Measurements from ENCODE around the gene BEX3. TPM values are rescaled to one million over a fixed set of nuclear protein-coding genes. Genes with fewer than 3 reads are reported as not detected.
A peak's percentile ranks its signal among the peaks of the same experiment; 100 is the strongest.
"Not testable (repeated sequence)": the region's sequence is repeated elsewhere in the genome, so short reads cannot be mapped to it uniquely, and the experiment has no call there.

BEX3 gene
- total RNA-seq, 1 donor from 2014 or later: 102 TPM

DNA sequence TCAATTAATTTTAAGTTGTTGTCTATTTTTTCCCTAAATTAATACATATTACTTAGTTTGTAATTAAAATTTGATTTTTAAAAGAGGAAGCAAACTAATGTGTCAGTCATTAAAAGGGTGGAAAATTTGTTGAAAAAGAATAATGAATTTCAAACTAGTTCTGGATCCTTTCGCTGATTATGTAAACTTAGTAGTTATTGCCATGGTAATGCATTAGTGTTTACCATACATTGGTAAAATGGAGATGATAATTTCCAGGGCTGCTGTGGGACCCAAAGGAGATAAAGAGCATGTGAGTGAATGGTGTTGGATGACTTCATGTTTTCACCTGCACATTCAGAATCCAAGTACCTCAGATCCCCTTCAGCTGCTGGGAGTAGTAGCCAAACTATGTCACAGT, 6.5 kb downstream of the BEX3 start:
- DNase-seq (ENCODE audit: low spot score): no peak

- no peak for DNase-seq (ENCODE audit: low spot score)
Observed at GRCh38 chrX:103384672-103385071, 8.3 kb downstream of the BEX3 start.

GRCh38 chrX:103385283-103385830, 9.0 kb downstream of the BEX3 start:
- not testable (repeated sequence) for DNase-seq (ENCODE audit: low spot score)

GRCh38 chrX:103386332-103386731, 10.0 kb downstream of the BEX3 start:
- DNase-seq (ENCODE audit: low spot score): no peak

GRCh38 chrX:103393487-103393886, 17.1 kb downstream of the BEX3 start:
- DNase-seq (ENCODE audit: low spot score): no peak

DNA sequence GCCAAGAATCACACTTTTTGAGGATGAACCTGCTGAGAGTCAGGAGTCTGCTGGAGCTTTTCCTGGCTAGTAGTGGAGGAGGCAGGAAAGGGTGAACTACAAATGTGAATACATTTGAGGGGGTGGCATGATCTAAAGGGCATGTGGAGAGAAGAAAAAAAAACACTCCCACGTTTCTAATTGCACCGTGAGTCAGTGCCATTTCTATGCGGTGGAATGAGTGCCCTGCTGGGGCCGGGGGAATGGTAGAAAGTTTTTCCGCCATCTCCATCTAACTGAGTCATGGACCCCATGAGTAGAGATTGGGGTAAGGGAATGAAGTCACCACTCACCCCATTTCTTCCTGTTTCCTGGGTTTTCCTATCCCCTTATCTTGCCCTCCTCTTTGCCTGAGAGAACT, 19.8 kb downstream of the BEX3 start:
- DNase-seq (ENCODE audit: low spot score): no peak

DNA sequence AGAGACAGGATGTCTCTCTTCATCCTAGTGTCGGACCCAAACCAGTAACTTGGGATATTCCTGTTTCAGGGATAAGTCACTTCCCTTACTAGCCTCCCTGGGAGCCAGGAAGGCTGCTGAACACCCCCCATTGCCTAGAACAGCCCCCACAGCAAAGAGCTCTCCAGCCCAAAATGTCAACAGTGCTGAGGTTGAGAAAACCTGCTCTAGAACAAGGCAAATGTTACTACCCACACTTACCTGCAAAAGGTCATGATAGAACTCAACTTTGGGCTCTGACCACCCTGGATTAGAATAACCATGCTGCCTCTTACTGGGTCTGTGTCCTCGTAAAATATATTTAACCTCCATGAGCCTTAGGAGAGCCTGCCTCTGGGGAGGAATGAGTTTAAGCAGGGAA, 20.3 kb downstream of the BEX3 start:
- no peak for DNase-seq (ENCODE audit: low spot score)

DNA sequence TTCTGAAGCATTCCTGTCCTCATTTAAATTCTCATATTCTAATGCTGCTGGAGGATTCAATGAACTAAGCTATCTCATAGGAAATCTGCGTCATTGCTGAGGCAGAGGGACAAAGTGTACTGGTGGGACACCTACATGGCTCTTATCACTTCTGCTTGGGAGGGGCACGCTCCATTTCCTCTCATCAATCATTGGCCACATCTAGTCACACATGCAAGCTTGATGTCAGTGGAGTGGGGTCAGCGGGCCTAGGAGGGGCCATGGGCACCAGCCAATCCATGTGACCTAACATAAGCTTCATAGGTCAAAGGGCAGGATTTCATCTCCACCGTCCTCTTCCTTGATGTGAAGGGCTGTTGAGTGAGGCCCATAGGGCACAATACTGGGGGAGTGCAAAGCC, 21.4 kb downstream of the BEX3 start:
- no peak for DNase-seq (ENCODE audit: low spot score)

DNA sequence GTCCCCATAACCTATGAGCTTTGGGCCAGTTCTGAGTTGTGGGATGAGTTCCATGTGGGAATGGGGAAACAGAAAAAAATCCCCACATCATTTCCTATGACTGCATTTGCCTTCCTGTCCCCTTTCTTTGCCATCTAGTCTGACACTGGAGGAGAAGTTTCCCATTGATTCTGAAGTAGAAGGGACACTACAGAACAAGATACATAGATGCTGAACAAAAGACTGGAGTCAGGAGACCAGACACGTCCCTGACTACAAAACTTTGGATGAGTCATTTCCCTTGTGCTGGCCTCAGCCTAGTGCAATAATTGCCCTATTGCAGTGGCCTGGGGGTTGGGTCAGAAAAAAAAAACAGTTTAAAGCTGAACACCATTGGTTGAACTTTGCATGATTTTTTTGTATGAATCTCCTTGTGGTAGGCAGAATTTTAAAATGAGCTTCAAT, 22.1 kb downstream of the BEX3 start:
- DNase-seq (ENCODE audit: low spot score): no peak

GRCh38 chrX:103399744-103400143, 23.4 kb downstream of the BEX3 start:
- DNase-seq (ENCODE audit: low spot score): no peak

DNA sequence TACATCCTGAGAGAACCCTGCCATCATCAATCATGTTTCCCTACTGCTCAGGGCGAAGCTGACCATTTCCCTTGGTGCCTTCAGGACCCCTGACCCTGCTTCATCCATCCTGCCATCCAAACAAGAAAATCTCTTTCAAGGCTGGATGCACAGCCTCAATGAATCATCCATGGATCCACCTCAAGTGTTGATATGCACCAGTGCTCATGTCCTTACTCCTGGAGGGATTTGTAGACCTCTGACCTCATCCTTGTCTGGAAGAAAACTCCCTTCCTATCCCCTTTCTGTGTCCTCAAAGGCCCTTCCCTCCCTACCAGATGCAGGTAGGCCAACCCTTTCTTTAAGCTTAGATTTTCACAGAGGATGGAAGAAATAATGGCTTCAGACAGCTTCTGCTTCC, 24.6 kb downstream of the BEX3 start:
- no peak for DNase-seq (ENCODE audit: low spot score)

- DNase-seq (ENCODE audit: low spot score): peak; percentile 69
Observed at GRCh38 chrX:103404231-103405008, 28.1 kb downstream of the BEX3 start.

GRCh38 chrX:103405009-103405333, 28.6 kb downstream of the BEX3 start:
- DNase-seq (ENCODE audit: low spot score): no peak

- DNase-seq (ENCODE audit: low spot score): no peak
Observed at GRCh38 chrX:103406256-103406655, 29.9 kb downstream of the BEX3 start.

GRCh38 chrX:103407776-103408175, 31.4 kb downstream of the BEX3 start:
- DNase-seq (ENCODE audit: low spot score): no peak

DNA sequence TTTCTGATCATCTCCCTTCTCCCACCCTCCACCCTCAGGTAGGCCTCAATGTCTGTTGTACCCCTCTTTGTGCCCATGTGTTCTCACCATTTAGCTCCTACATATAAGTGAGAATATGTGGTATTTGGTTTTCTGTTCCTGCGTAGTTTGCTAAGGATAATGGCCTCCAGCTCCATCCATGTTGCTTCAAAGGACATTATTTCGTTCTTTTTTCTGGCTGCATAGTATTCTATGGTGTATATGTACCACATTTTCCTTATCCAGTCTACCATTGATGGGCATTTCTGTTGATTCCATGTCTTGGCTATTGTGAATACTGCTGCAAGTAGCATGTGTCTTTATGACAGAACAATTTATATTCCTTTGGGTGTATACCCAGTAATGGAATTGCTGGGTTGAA, 35.4 kb downstream of the BEX3 start:
- not testable (repeated sequence) for DNase-seq (ENCODE audit: low spot score)

DNA sequence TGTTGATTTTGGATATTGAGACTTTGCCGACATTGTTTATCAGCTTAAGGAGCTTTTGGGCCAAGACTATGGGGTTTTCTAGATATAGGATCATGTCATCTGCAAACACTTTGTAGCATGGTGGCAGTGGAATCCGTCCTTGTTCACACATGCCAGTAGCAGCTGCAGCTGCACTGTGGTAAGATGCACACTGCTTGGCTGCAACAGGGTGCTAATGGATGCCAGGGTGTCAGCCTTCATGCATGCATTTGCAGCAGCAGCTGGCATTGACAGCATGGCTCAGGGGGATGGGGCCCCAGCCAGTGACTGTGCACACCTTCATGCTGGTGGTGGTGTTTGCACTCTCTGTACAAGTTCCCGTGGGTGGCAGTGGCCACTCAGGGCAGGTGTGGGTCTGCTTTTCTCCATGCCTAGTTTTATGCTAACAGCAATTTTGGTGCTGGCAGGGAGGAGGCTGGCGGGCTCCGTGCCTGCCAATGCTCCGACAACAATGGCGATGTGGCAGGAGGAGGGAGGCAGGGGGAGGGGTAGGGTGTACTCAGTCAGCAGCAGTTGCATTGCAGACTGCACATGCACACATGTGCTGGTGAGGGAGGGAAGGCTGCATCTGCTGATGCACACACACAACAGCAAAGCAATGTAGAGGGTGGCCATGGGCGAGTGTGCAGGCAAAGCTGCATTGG, 37.5 kb downstream of the BEX3 start:
- DNase-seq (ENCODE audit: low spot score): no peak

- no peak for DNase-seq (ENCODE audit: low spot score)
Observed at GRCh38 chrX:103414561-103414960, 38.2 kb downstream of the BEX3 start.

DNA sequence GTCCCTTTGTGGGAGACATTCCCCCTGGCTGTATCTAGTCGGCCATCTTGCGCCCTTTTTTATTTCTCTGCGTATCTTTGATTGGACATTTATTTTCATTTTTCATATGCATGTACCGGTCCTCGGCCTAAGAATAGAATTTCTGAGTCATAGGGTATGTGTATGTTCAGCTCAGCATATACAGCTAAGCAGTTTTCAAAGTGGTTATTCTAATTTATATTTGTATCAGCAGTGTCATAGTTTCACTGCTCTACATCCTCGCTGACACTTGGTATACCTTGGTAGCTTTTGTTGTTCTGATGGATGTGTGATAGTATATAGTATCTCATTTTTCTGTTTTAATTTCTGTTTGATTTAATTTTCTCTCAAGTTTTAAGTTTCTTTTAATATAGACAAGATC, 38.7 kb downstream of the BEX3 start:
- no peak for DNase-seq (ENCODE audit: low spot score)

GRCh38 chrX:103415528-103415927, 39.2 kb downstream of the BEX3 start:
- DNase-seq (ENCODE audit: low spot score): no peak

- no peak for DNase-seq (ENCODE audit: low spot score)
Observed at GRCh38 chrX:103417370-103417769, 41.0 kb downstream of the BEX3 start.

GRCh38 chrX:103417933-103418332, 41.6 kb downstream of the BEX3 start:
- DNase-seq (ENCODE audit: low spot score): no peak

DNA sequence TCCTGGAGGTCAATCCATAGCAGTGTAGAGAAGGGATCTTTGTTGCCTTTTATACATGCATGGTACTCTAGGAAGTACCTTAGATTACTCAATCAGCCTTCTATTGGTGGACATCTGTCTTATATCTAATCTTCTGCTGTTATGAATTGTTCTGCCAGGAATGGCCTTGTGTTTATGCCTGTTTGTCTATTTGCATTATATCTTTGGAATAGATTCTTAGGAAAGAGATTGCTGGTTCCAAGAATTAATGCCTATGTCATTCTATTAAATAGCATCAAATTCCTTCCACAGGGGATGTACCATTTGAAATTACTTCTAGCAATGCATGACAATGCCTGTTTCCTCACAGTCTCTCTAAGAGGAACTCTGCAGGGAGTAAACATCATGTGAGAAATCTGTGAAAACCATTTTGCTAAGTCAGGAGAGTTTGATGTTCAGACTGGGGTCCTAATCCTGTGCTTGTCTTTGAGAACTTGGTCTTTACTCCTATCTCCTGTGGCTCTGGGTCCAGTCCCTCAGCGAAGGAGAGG, 42.5 kb downstream of the BEX3 start:
- no peak for DNase-seq (ENCODE audit: low spot score)
